HepG2 (cell line): Measurements from ENCODE around the gene ZNF670. TPM values are rescaled to one million over a fixed set of nuclear protein-coding genes. Genes with fewer than 3 reads are reported as not detected.
A peak's percentile ranks its signal among the peaks of the same experiment; 100 is the strongest.

Source experiments
- ARHGAP35 ChIP-seq: sonication (generic); formaldehyde crosslinking; IDR thresholded peaks from 2 replicates; pipeline ENCODE4 v1.9.0; 2022; ENCODE audit warnings: mild to moderate bottlenecking, inconsistent platforms, moderate library complexity, missing genetic modification reagents, borderline replicate concordance
- ATF7-NPFF ChIP-seq: sonication (generic); formaldehyde crosslinking; IDR thresholded peaks from 2 replicates; pipeline ENCODE4 v1.8.1; 2023; ENCODE audit warnings: mild to moderate bottlenecking, low read depth, missing genetic modification reagents, moderate library complexity
- CREM ChIP-seq, 2 experiments: sonication (generic) in 1 of 2; formaldehyde crosslinking in 1 of 2; IDR thresholded peaks; 2 replicates each; pipeline versions ENCODE4 v1.4.0 to v1.6.1; 2016 to 2020; ENCODE audit warnings: antibody characterized with exemption in 1 of 2, mild to moderate bottlenecking in 1 of 2, missing genetic modification reagents in 1 of 2
- FOXA1 ChIP-seq, 2 experiments: fragments of 450-650 bp in 1 of 2; sonication (generic) in 1 of 2; formaldehyde crosslinking in 1 of 2; IDR thresholded peaks; 2 replicates each; pipeline versions ENCODE4 v1.4.0 to v1.6.1; 2016 to 2020; ENCODE audit warnings: missing genetic modification reagents in 1 of 2
- FOXC1 ChIP-seq: sonication (generic); formaldehyde crosslinking; IDR thresholded peaks from 2 replicates; pipeline ENCODE4 v1.8.0; 2022; ENCODE audit warnings: mild to moderate bottlenecking, missing genetic modification reagents, borderline replicate concordance
- KDM5B ChIP-seq: sonication (generic); formaldehyde crosslinking; IDR thresholded peaks from 2 replicates; pipeline ENCODE4 v1.4.0; 2020; ENCODE audit warnings: missing genetic modification reagents, mild to moderate bottlenecking, borderline replicate concordance
- KMT2A ChIP-seq: sonication (generic); formaldehyde crosslinking; IDR thresholded peaks from 2 replicates; pipeline ENCODE4 v1.4.0; 2020; ENCODE audit warnings: missing genetic modification reagents
- NFYB ChIP-seq: sonication (generic); formaldehyde crosslinking; IDR thresholded peaks from 2 replicates; pipeline ENCODE4 v1.4.0; 2020; ENCODE audit warnings: missing genetic modification reagents
- RBFOX2 ChIP-seq: fragments of 200-400 bp; formaldehyde crosslinking; IDR thresholded peaks from 2 replicates; pipeline ENCODE4 v1.6.1; 2017; ENCODE audit warnings: low read depth, mild to moderate bottlenecking, low read length
- SAP130 ChIP-seq: IDR thresholded peaks from 2 replicates; pipeline ENCODE4 v1.6.1; 2016; ENCODE audit warnings: low read depth
- SMARCE1 ChIP-seq: fragments of 450-650 bp; IDR thresholded peaks from 2 replicates; pipeline ENCODE4 v1.6.1; 2017; ENCODE audit warnings: borderline replicate concordance
- SNAI1 ChIP-seq: sonication (generic); formaldehyde crosslinking; IDR thresholded peaks from 2 replicates; pipeline ENCODE4 v1.5.0; 2020; ENCODE audit warnings: mild to moderate bottlenecking, missing genetic modification reagents, borderline replicate concordance
- TCF7 ChIP-seq: sonication (generic); IDR thresholded peaks from 2 replicates; pipeline ENCODE4 v1.6.1; 2016; ENCODE audit warnings: antibody characterized with exemption, low read depth
- ZNF225 ChIP-seq: sonication (generic); formaldehyde crosslinking; IDR thresholded peaks from 2 replicates; pipeline ENCODE4 v1.4.0; 2020; ENCODE audit warnings: mild to moderate bottlenecking, missing genetic modification reagents
- ZNF343 ChIP-seq: sonication (generic); formaldehyde crosslinking; IDR thresholded peaks from 2 replicates; pipeline ENCODE4 v1.4.0; 2020; ENCODE audit warnings: mild to moderate bottlenecking, missing genetic modification reagents
- ZZZ3 ChIP-seq: sonication (generic); formaldehyde crosslinking; IDR thresholded peaks from 2 replicates; pipeline ENCODE4 v1.4.0; 2020; ENCODE audit warnings: missing genetic modification reagents, mild to moderate bottlenecking, borderline replicate concordance
- polyA plus RNA-seq, 8 experiments: library from polyadenylated mRNA; depleted of rRNA in 3 of 8; stranded (reverse) in 7 of 8; unstranded in 1 of 8; fragments of >200 nt; fragmentation: Illumina TruSeq in 4 of 8; extraction: Trizol in 4 of 8; gene quantifications; 2 replicates each; pipeline versions ENCODE4 v1.2.1 to v1.2.3, GENCODE V29; 2011 to 2016; ENCODE audit warnings: low read depth in 4 of 8, missing spikeins in 1 of 8, mixed read lengths in 1 of 8; ENCODE audit not compliant: insufficient read depth in 1 of 8
- total RNA-seq, 5 experiments: library from RNA; depleted of rRNA; stranded (reverse); fragments of >200 nt; fragmentation: Illumina TruSeq; extraction: Trizol; gene quantifications; 2 replicates each; pipeline ENCODE4 v1.2.3, GENCODE V29; 2016; ENCODE audit warnings: low read depth in 1 of 5
- TF ChIP-seq, protein P1 (sequence below): sonication (generic); formaldehyde crosslinking; IDR thresholded peaks from 2 replicates; pipeline ENCODE4 v1.5.0; 2020; ENCODE audit warnings: missing genetic modification reagents
- TF ChIP-seq, protein P2 (sequence below): sonication (generic); formaldehyde crosslinking; IDR thresholded peaks from 2 replicates; pipeline ENCODE4 v1.4.0; 2020; ENCODE audit warnings: missing genetic modification reagents
- TF ChIP-seq, protein P3 (sequence below): IDR thresholded peaks from 2 replicates; pipeline ENCODE4 v1.6.1; 2016; ENCODE audit warnings: mild to moderate bottlenecking
- TF ChIP-seq, protein P4 (sequence below): sonication (generic); formaldehyde crosslinking; IDR thresholded peaks from 2 replicates; pipeline ENCODE4 v1.8.1; 2023; ENCODE audit warnings: missing genetic modification reagents, mild to moderate bottlenecking, borderline replicate concordance

ZNF670 gene
- total and polyA plus RNA-seq, 2 of the 13 experiments (the other 11 are each of a cell fraction or from before 2014, with no cell fraction given) = 4.2 to 10.9 TPM

DNA sequence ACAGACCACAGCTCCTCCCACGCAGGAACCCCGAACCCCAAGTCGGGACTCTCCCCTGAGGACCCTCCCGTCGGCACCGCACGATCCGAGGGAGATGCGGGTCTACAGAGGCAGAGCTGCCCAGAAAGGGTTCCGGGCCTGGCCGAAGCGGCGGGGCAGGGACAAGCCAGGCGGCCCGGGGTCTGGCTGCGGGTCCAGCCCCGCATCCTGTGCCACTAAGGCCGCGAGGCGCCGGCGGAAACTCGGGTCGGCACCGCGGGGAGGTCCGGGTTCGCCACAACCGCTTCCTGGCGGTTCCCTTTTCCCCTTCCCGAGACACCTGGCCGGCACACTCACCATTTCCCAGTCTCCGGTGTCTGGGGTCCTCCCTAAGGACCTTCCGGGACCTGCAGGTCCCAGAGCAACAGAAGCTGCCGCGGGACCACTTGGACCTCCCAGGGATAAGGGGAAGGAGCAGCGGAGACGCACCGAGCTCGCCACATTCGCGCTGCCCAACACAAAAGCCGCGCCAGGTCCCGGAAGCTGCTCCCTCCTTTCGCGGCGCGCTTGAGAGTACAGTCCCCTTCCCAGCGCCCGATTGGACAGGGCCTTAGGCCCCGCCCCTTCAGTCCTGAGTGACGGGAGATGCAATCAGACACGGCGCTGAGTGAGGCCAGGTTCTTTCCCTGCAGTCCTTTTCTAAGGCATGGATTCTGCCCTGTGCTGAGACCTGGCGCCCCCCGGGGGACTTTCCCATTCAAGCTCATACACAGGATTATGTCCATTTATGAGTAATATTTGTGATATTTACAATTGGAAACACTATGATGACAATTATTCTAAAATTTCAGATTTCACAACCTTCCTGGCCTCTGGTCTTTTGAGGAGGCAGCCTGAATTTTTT is at the start of gene ZNF670 (continued):
- TF ChIP-seq FOXC1 (CRISPR knock-in tag) = peak; percentile 42; the same call in 1 of the 2 replicates
- 0 out of 2 replicates have a peak, but pooled peaks have one; percentile 10 for TF ChIP-seq TCF7
- 0 out of 2 replicates have a peak, but pooled peaks have one; percentile 40 for TF ChIP-seq ARHGAP35
- peak; percentile 38; the same call in 1 of the 2 replicates for TF ChIP-seq KMT2A (CRISPR knock-in tag)
- TF ChIP-seq, protein P1, sequence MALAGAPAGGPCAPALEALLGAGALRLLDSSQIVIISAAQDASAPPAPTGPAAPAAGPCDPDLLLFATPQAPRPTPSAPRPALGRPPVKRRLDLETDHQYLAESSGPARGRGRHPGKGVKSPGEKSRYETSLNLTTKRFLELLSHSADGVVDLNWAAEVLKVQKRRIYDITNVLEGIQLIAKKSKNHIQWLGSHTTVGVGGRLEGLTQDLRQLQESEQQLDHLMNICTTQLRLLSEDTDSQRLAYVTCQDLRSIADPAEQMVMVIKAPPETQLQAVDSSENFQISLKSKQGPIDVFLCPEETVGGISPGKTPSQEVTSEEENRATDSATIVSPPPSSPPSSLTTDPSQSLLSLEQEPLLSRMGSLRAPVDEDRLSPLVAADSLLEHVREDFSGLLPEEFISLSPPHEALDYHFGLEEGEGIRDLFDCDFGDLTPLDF (CRISPR knock-in tag) = 0 out of 2 replicates have a peak, but pooled peaks have one; percentile 37
- TF ChIP-seq SMARCE1 = no peak
- TF ChIP-seq SAP130 (CRISPR knock-in tag) = peak; percentile 86
- no peak for TF ChIP-seq FOXA1 (IDR thresholded peaks at IDR 0.05)
- no peak for TF ChIP-seq FOXA1 (CRISPR knock-in tag; IDR thresholded peaks at IDR 0.05)
- TF ChIP-seq NFYB = peak; percentile 67
- TF ChIP-seq RBFOX2 = peak; percentile 82
- TF ChIP-seq, protein P2, sequence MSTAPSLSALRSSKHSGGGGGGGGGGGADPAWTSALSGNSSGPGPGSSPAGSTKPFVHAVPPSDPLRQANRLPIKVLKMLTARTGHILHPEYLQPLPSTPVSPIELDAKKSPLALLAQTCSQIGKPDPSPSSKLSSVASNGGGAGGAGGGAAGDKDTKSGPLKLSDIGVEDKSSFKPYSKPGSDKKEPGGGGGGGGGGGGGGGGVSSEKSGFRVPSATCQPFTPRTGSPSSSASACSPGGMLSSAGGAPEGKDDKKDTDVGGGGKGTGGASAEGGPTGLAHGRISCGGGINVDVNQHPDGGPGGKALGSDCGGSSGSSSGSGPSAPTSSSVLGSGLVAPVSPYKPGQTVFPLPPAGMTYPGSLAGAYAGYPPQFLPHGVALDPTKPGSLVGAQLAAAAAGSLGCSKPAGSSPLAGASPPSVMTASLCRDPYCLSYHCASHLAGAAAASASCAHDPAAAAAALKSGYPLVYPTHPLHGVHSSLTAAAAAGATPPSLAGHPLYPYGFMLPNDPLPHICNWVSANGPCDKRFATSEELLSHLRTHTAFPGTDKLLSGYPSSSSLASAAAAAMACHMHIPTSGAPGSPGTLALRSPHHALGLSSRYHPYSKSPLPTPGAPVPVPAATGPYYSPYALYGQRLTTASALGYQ (CRISPR knock-in tag) = no peak
- TF ChIP-seq, protein P3, sequence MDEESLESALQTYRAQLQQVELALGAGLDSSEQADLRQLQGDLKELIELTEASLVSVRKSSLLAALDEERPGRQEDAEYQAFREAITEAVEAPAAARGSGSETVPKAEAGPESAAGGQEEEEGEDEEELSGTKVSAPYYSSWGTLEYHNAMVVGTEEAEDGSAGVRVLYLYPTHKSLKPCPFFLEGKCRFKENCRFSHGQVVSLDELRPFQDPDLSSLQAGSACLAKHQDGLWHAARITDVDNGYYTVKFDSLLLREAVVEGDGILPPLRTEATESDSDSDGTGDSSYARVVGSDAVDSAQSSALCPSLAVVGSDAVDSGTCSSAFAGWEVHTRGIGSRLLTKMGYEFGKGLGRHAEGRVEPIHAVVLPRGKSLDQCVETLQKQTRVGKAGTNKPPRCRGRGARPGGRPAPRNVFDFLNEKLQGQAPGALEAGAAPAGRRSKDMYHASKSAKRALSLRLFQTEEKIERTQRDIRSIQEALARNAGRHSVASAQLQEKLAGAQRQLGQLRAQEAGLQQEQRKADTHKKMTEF (CRISPR knock-in tag) = peak; percentile 57; the same call in 1 of the 2 replicates
- TF ChIP-seq ZNF225 (CRISPR knock-in tag) = peak; percentile 64; the same call in 1 of the 2 replicates
- TF ChIP-seq ZZZ3 = no peak
- peak; percentile 54; the same call in 1 of the 2 replicates for TF ChIP-seq KDM5B
- TF ChIP-seq ATF7-NPFF (CRISPR knock-in tag) = 0 out of 2 replicates have a peak, but pooled peaks have one; percentile 54
- TF ChIP-seq, protein P4, sequence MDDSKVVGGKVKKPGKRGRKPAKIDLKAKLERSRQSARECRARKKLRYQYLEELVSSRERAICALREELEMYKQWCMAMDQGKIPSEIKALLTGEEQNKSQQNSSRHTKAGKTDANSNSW (CRISPR knock-in tag) = no peak
- TF ChIP-seq CREM (IDR thresholded peaks at IDR 0.05) = no peak
- TF ChIP-seq CREM (CRISPR knock-in tag; IDR thresholded peaks at IDR 0.05) = no peak
- no peak for TF ChIP-seq SNAI1 (CRISPR knock-in tag)
- TF ChIP-seq ZNF343 = 0 out of 2 replicates have a peak, but pooled peaks have one; percentile 29
